IPS-NIHi7 (cell line): ENCODE data around the gene INPP4B.

Source experiments
- DNase-seq: peaks from one replicate; pipeline ENCODE4 v3.0.0; 2012; ENCODE audit warnings: mixed read lengths; ENCODE audit errors: extremely low spot score

The INPP4B gene

GRCh38 chr4:141999446-142000143 lies 846.5 kb downstream of the INPP4B start:
- DNase-seq = no peak

- DNase-seq = no peak
Measured at GRCh38 chr4:141995056-141995455, 851.0 kb downstream of the INPP4B start.

GRCh38 chr4:141977433-141977832 lies 868.7 kb downstream of the INPP4B start:
- DNase-seq = no peak
